HFFc6 (cell line): ENCODE measurements around the gene RASSF1. TPM values are rescaled to one million over a fixed set of nuclear protein-coding genes. Genes with fewer than 3 reads are reported as not detected.
A peak's percentile ranks its signal among the peaks of the same experiment; 100 is the strongest.

Experiments
- DNase-seq: peaks from one replicate; pipeline ENCODE4 v3.0.0-alpha.2; 2018
- H3K27ac Mint-ChIP-seq: 2 replicates; pipeline ENCODE4 v1.8.0; 2020; ENCODE audit warnings: mild to moderate bottlenecking, mixed read lengths
- H3K27me3 Mint-ChIP-seq: 2 replicates; pipeline ENCODE4 v1.8.0; 2021; ENCODE audit warnings: mild to moderate bottlenecking, moderate library complexity, mixed read lengths; ENCODE audit not compliant: insufficient read depth
- H3K36me3 Mint-ChIP-seq: 2 replicates; pipeline ENCODE4 v1.8.0; 2021; ENCODE audit warnings: low read depth, mixed read lengths
- H3K4me1 Mint-ChIP-seq: 2 replicates; pipeline ENCODE4 v1.8.0; 2020; ENCODE audit warnings: low read depth, mixed read lengths
- H3K4me3 Mint-ChIP-seq: 2 replicates; pipeline ENCODE4 v1.8.0; 2020; ENCODE audit warnings: mild to moderate bottlenecking, moderate library complexity, mixed read lengths
- H3K9me3 Mint-ChIP-seq: 2 replicates; pipeline ENCODE4 v1.8.0; 2020; ENCODE audit warnings: mild to moderate bottlenecking, mixed read lengths
- total RNA-seq, 6 experiments: library from RNA; stranded (reverse); fragmentation: NEBNext Ultra II Directional; extraction: Animal tissue kit (Norgen Biotek cat#: 25700); gene quantifications; 2 replicates in 1 of 6; 3 replicates in 5 of 6; pipeline ENCODE4 v1.2.3, GENCODE V29; 2021
- TF ChIP-seq, protein P1 (sequence below): fragments of 200-600 bp; sonication (generic); IDR thresholded peaks from 2 replicates; pipeline ENCODE4 v1.5.0; 2021; ENCODE audit warnings: antibody characterized with exemption, mild to moderate bottlenecking

Gene RASSF1
- total RNA-seq, 6 experiments from 2014 or later, result 30.9 to 37.0 (median 34.1) TPM

DNA sequence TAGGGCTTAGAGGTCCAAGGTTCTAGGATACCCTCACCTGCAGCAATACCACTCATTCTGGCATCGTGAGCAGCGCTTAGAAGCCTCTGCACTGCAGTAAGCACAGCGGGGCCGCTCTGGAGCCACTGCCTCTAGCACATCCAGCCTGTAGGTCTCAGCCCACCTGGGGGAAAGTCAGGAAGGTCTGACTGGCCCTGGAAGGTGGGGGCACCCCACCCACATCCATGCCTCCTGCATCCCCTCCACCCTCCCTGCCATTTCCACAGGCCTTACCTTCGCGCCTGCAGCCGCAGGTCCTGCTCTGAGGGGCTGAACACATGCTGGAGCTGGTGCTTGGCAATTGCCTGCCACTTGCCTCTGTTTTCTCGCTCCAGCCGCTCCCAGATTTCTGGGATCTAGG is 901 bp upstream of the RASSF1 start:
- H3K9me3 Mint-ChIP-seq, result no peaks in the 10 kb centered on the region
- TF ChIP-seq, protein P1, sequence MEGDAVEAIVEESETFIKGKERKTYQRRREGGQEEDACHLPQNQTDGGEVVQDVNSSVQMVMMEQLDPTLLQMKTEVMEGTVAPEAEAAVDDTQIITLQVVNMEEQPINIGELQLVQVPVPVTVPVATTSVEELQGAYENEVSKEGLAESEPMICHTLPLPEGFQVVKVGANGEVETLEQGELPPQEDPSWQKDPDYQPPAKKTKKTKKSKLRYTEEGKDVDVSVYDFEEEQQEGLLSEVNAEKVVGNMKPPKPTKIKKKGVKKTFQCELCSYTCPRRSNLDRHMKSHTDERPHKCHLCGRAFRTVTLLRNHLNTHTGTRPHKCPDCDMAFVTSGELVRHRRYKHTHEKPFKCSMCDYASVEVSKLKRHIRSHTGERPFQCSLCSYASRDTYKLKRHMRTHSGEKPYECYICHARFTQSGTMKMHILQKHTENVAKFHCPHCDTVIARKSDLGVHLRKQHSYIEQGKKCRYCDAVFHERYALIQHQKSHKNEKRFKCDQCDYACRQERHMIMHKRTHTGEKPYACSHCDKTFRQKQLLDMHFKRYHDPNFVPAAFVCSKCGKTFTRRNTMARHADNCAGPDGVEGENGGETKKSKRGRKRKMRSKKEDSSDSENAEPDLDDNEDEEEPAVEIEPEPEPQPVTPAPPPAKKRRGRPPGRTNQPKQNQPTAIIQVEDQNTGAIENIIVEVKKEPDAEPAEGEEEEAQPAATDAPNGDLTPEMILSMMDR, result no peak
- H3K4me3 Mint-ChIP-seq, result peak overlapping the region; percentile 96
- H3K27ac Mint-ChIP-seq, result no peak overlapping the region
- H3K27me3 Mint-ChIP-seq, result peaks cover 5% of the 10 kb centered on the region
- DNase-seq, result no peak
- peaks cover 18% of the 10 kb centered on the region for H3K36me3 Mint-ChIP-seq
- peaks cover 35% of the 10 kb centered on the region for H3K4me1 Mint-ChIP-seq

DNA sequence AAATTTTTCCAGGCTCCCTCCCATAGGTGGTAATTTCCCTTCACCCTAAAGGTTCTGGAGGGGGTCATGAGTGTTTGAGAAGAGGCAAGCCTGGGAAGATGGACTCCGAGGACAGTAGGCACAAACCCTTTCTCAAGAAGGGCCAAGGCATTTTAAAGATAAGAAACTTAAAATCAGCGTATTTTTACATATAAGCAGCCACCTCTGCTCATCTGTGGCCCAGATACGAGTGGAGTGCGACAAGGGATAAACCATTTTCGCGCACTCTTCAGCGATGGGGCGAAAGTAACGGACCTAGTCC is 539 bp downstream of the RASSF1 start:
- TF ChIP-seq, protein P1, result no peak
- H3K27ac Mint-ChIP-seq, result peak overlapping the region; percentile 95
- H3K9me3 Mint-ChIP-seq, result no peaks in the 10 kb centered on the region
- H3K4me3 Mint-ChIP-seq, result peak overlapping the region; percentile 96
- H3K4me1 Mint-ChIP-seq, result peaks cover 41% of the 10 kb centered on the region
- H3K27me3 Mint-ChIP-seq, result peaks cover 4% of the 10 kb centered on the region
- no peak for DNase-seq
- H3K36me3 Mint-ChIP-seq, result peaks cover 26% of the 10 kb centered on the region

DNA sequence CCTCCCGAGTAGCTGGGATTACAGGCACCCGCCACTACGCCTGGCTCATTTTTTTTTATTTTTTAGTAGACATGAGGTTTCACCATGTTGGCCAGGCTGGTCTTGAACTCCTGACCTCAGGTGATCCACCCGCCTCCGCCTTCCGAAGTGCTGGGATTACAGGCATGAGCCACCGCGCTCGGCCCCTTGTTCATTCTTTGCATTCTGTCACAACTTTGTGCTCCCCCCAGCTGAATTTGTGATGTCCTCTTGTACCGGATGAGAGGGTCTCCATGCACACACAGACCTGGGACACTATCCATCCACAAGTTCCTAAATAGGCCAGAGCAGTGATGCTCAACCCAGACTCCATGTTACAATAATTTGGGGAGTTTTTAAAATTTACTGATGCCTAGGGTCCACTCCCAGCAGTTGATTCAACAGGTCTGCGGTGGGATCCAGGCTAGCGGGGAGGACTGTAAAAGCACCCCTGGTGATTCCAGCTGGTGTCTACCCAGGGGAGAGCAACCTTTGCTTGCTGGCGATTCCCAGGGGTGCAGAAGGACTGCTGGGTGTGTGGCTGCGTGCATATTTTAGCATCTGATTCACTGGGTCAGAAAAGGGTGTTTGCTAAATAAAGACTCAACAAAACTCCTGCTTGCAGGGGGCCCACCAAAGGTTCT is 1.0 kb downstream of the RASSF1 start:
- Mint-ChIP-seq H3K4me3 (peak overlapping the region; percentile 96), H3K36me3 (peaks cover 27% of the 10 kb centered on the region), H3K4me1 (peaks cover 46% of the 10 kb centered on the region), H3K27ac (peak overlapping the region; percentile 95), H3K27me3 (peaks cover 4% of the 10 kb centered on the region), H3K9me3 (no peaks in the 10 kb centered on the region)
- TF ChIP-seq, protein P1, result no peak
- DNase-seq, result peak; percentile 57

DNA sequence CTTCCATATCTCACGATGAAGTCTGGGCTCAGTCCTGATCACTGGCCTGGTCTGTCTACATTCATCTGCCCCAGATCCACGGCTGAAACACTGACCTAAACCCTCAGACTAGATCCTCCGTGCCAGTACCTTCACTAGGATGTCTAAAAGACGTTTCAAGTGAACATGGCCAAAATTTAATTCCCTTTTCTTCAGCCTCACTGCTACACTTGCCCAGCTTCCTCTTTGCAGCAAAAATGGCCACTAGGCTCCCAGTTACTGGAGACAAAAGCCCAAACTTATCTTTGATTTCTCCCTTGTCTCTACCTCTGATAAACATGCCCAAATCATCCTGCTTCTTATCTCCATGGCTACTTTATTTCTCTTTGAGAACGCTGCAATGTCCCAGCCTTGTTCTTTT is 1.7 kb downstream of the RASSF1 start:
- peaks cover 29% of the 10 kb centered on the region for H3K36me3 Mint-ChIP-seq
- peaks cover 4% of the 10 kb centered on the region for H3K27me3 Mint-ChIP-seq
- peak overlapping the region; percentile 96 for H3K4me3 Mint-ChIP-seq
- no peak for DNase-seq
- TF ChIP-seq, protein P1, result no peak
- H3K27ac Mint-ChIP-seq, result peak overlapping the region; percentile 95
- no peaks in the 10 kb centered on the region for H3K9me3 Mint-ChIP-seq
- H3K4me1 Mint-ChIP-seq, result peaks cover 52% of the 10 kb centered on the region

DNA sequence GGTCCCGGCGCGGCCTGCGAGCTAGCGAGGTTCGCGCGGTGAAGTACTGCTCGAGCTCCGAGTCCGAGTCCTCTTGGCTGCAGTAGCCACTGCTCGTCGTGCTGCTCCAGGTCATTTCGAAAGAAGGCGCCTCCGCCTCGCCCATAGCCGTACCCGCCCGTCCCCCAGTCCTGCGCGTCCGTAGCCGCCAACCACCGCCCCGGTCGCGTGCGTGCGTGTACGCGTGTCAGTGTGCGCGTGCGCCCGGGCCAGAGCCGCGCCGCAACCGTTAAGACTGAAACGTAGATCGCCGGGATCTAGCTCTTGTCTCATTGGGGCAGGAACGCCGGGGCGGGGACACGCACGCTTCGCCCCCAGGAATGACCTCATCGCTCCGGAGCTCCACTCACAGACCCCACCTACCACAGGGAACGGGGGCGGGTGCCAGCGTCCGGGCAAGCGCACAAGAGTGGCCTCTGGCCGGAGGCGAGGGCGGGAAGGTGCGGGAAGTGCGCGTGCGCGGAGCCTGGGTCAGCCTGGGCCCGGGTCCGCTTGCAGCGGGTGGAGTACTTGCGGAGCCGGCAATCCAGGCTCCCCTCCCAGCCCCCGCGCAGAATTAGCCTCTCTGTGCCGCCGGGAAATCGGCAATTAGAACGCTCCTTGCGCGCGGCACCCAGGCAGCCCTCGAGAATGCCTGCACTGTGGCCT is 3.3 kb downstream of the RASSF1 start:
- H3K9me3 Mint-ChIP-seq, result no peaks in the 10 kb centered on the region
- peaks cover 6% of the 10 kb centered on the region for H3K27me3 Mint-ChIP-seq
- H3K4me3 Mint-ChIP-seq, result peak overlapping the region; percentile 96
- H3K36me3 Mint-ChIP-seq, result peaks cover 34% of the 10 kb centered on the region
- TF ChIP-seq, protein P1, result no peak
- peak overlapping the region; percentile 95 for H3K27ac Mint-ChIP-seq
- H3K4me1 Mint-ChIP-seq, result peaks cover 59% of the 10 kb centered on the region
- peak; percentile 99 for DNase-seq
